Fibroblast of villous mesenchyme (primary cell): ENCODE results near the gene PRKCH. TPM values are rescaled to one million over a fixed set of nuclear protein-coding genes. Genes with fewer than 3 reads are reported as not detected.
A peak's percentile ranks its signal among the peaks of the same experiment; 100 is the strongest.

ENCODE experiments used
- DNase-seq: peaks from one replicate; pipeline ENCODE4 v3.0.0-alpha.2; 2010; ENCODE audit warnings: low read depth
- H3K4me3 ChIP-seq: 2 replicates; pipeline ENCODE4 v1.5.1; 2011; ENCODE audit warnings: low read depth, mild to moderate bottlenecking, low read length
- CTCF ChIP-seq: IDR thresholded peaks from 2 replicates; pipeline ENCODE4 v1.5.1; 2012; ENCODE audit warnings: low read depth, mild to moderate bottlenecking, low read length; ENCODE audit not compliant: insufficient read depth
- total RNA-seq: library from RNA; depleted of rRNA; stranded (reverse); fragments of >200 nt; gene quantifications from 2 replicates; pipeline ENCODE4 v1.2.3, GENCODE V29; 2012

Gene PRKCH
- total RNA-seq, 1 donor, result 2.6 TPM

GRCh38 chr14:61288720-61289119, 32.7 kb upstream of the PRKCH start:
- DNase-seq, result no peak
- no peak overlapping the region for H3K4me3 ChIP-seq
- no peak for TF ChIP-seq CTCF

- DNase-seq, result no peak
- H3K4me3 ChIP-seq, result no peak overlapping the region
- TF ChIP-seq CTCF, result no peak
Observed at GRCh38 chr14:61290701-61291100, 30.7 kb upstream of the PRKCH start.

GRCh38 chr14:61296151-61296550, 25.2 kb upstream of the PRKCH start:
- H3K4me3 ChIP-seq, result no peak overlapping the region
- no peak for DNase-seq
- no peak for TF ChIP-seq CTCF

GRCh38 chr14:61296719-61297502, 24.5 kb upstream of the PRKCH start:
- peak; percentile 65 for TF ChIP-seq CTCF
- DNase-seq, result peak; percentile 48
- no peak overlapping the region for H3K4me3 ChIP-seq

GRCh38 chr14:61297581-61297980, 23.8 kb upstream of the PRKCH start:
- TF ChIP-seq CTCF, result no peak
- H3K4me3 ChIP-seq, result no peak overlapping the region
- no peak for DNase-seq

- DNase-seq, result no peak
- no peak for TF ChIP-seq CTCF
- no peak overlapping the region for H3K4me3 ChIP-seq
Observed at GRCh38 chr14:61298824-61299223, 22.6 kb upstream of the PRKCH start.

GRCh38 chr14:61300209-61300608, 21.2 kb upstream of the PRKCH start:
- H3K4me3 ChIP-seq, result no peak overlapping the region
- no peak for DNase-seq
- TF ChIP-seq CTCF, result no peak
